Smooth muscle cell (in vitro differentiated cells): ENCODE measurements around the gene PDE3B. TPM values are rescaled to one million over a fixed set of nuclear protein-coding genes. Genes with fewer than 3 reads are reported as not detected.
"Not testable (repeated sequence)": the region's sequence is repeated elsewhere in the genome, so short reads cannot be mapped to it uniquely, and the experiment has no call there.

Source experiments
- DNase-seq: peaks from one replicate; lab custom pipeline; 2025; ENCODE audit not compliant: unreplicated experiment; lab: John Stamatoyannopoulos, UW
- H2AFZ ChIP-seq: fragments of 200-600 bp; sonication (generic); 2 replicates; pipeline ENCODE4 v1.6.0; 2016; ENCODE audit warnings: antibody characterized with exemption, low read depth, mild to moderate bottlenecking
- H3F3A ChIP-seq: fragments of 200-600 bp; sonication (generic); 2 replicates; pipeline ENCODE4 v1.6.0; 2017; ENCODE audit warnings: antibody characterized with exemption, low read depth
- H3K27ac ChIP-seq: fragments of 200-600 bp; sonication (generic); 2 replicates; pipeline ENCODE4 v1.5.1; 2016; ENCODE audit warnings: low read depth, mild to moderate bottlenecking
- H3K27me3 ChIP-seq: fragments of 200-600 bp; sonication (generic); 2 replicates; pipeline ENCODE4 v1.6.1; 2016; ENCODE audit warnings: low read depth, mild to moderate bottlenecking
- H3K36me3 ChIP-seq: fragments of 200-600 bp; sonication (generic); 2 replicates; pipeline ENCODE4 v1.5.1; 2016; ENCODE audit warnings: low read depth
- H3K4me1 ChIP-seq: fragments of 200-600 bp; sonication (generic); 2 replicates; pipeline ENCODE4 v1.5.1; 2016; ENCODE audit warnings: low read depth
- H3K4me2 ChIP-seq: fragments of 200-600 bp; sonication (generic); 2 replicates; pipeline ENCODE4 v1.6.0; 2016; ENCODE audit warnings: mild to moderate bottlenecking
- H3K4me3 ChIP-seq: fragments of 200-600 bp; sonication (generic); 2 replicates; pipeline ENCODE4 v1.5.1; 2016; ENCODE audit warnings: mild to moderate bottlenecking
- H3K79me2 ChIP-seq: fragments of 200-600 bp; sonication (generic); 2 replicates; pipeline ENCODE4 v1.6.0; 2016; ENCODE audit warnings: low read depth, mild to moderate bottlenecking
- H3K9ac ChIP-seq: fragments of 200-600 bp; sonication (generic); 2 replicates; pipeline ENCODE4 v1.6.0; 2016; ENCODE audit warnings: low read depth
- H3K9me3 ChIP-seq: fragments of 200-600 bp; sonication (generic); replicated peaks from 2 replicates; pipeline ENCODE4 v1.5.1; 2016; ENCODE audit warnings: low read depth
- H4K20me1 ChIP-seq: fragments of 200-600 bp; sonication (generic); 2 replicates; pipeline ENCODE4 v1.6.0; 2016; ENCODE audit warnings: low read depth
- CTCF ChIP-seq: fragments of 200-600 bp; sonication (generic); IDR thresholded peaks from 2 replicates; pipeline ENCODE4 v1.5.1; 2017; ENCODE audit warnings: borderline replicate concordance, mild to moderate bottlenecking, antibody characterized with exemption; ENCODE audit not compliant: insufficient read depth, poor library complexity, severe bottlenecking
- WGBS: methylation state at CpG from one replicate; pipeline ENCODE4 v1.1.7; 2016; ENCODE audit warnings: low lambda C conversion rate; 5-methylcytosine and 5-hydroxymethylcytosine counted together
- polyA plus RNA-seq: library from polyadenylated mRNA; unstranded; fragments of >200 nt; fragmentation: Nextera tagmentation; extraction: Ambion mirVana; gene quantifications from 2 replicates; pipeline ENCODE4 v1.2.1, GENCODE V29; 2016
- total RNA-seq: library from RNA; depleted of rRNA; stranded (reverse); fragments of >200 nt; gene quantifications from 2 replicates; pipeline ENCODE4 v1.2.3, GENCODE V29; 2014

The PDE3B gene
- total and polyA plus RNA-seq, 2 experiments from 2014 or later, result 1.7 to 1.8 TPM

GRCh38 chr11:14687456-14687855, 43.9 kb downstream of the PDE3B start:
- no peak overlapping the region for H3K9ac ChIP-seq
- H3K4me2 ChIP-seq, result no peak overlapping the region
- no peak for DNase-seq
- no peaks in the 10 kb centered on the region for H3K4me1 ChIP-seq
- H3K79me2 ChIP-seq, result no peaks in the 10 kb centered on the region
- no peaks in the 10 kb centered on the region for H3F3A ChIP-seq
- TF ChIP-seq CTCF, result no peak
- H2AFZ ChIP-seq, result no peak overlapping the region
- no peaks in the 10 kb centered on the region for H3K36me3 ChIP-seq
- no peaks in the 10 kb centered on the region for H3K27me3 ChIP-seq
- H3K9me3 ChIP-seq, result no peaks in the 10 kb centered on the region
- H3K4me3 ChIP-seq, result no peak overlapping the region
- H3K27ac ChIP-seq, result no peak overlapping the region
- no peaks in the 10 kb centered on the region for H4K20me1 ChIP-seq

- H3K9me3 ChIP-seq, result no peaks in the 10 kb centered on the region
- no peak for TF ChIP-seq CTCF
- H3K27me3 ChIP-seq, result no peaks in the 10 kb centered on the region
- H3K9ac ChIP-seq, result no peak overlapping the region
- DNase-seq, result no peak
- no peak overlapping the region for H3K4me2 ChIP-seq
- H4K20me1 ChIP-seq, result no peaks in the 10 kb centered on the region
- no peak overlapping the region for H3K27ac ChIP-seq
- H3K4me1 ChIP-seq, result no peaks in the 10 kb centered on the region
- H3F3A ChIP-seq, result no peaks in the 10 kb centered on the region
- no peaks in the 10 kb centered on the region for H3K79me2 ChIP-seq
- H2AFZ ChIP-seq, result no peak overlapping the region
- WGBS, result 82% methylated on average over 2 of the region's 2 CpGs
- H3K4me3 ChIP-seq, result no peak overlapping the region
- no peaks in the 10 kb centered on the region for H3K36me3 ChIP-seq
Observed at GRCh38 chr11:14687943-14688627, 44.5 kb downstream of the PDE3B start.

GRCh38 chr11:14695656-14696055, 52.1 kb downstream of the PDE3B start:
- not testable (repeated sequence) for H4K20me1 ChIP-seq, DNase-seq, H3K27ac ChIP-seq, H2AFZ ChIP-seq, H3K9ac ChIP-seq, H3K36me3 ChIP-seq, H3K9me3 ChIP-seq, H3K27me3 ChIP-seq, H3K79me2 ChIP-seq, H3K4me2 ChIP-seq, H3K4me1 ChIP-seq, H3F3A ChIP-seq, H3K4me3 ChIP-seq
- WGBS, result 91% methylated on average over 2 of the region's 2 CpGs

GRCh38 chr11:14698771-14699170, 55.2 kb downstream of the PDE3B start:
- H3K4me1 ChIP-seq, result no peaks in the 10 kb centered on the region
- no peak overlapping the region for H2AFZ ChIP-seq
- no peak for TF ChIP-seq CTCF
- no peaks in the 10 kb centered on the region for H3K79me2 ChIP-seq
- H3K27ac ChIP-seq, result no peak overlapping the region
- H3K36me3 ChIP-seq, result peaks cover 3% of the 10 kb centered on the region
- H3F3A ChIP-seq, result no peaks in the 10 kb centered on the region
- no peak overlapping the region for H3K4me3 ChIP-seq
- H3K27me3 ChIP-seq, result no peaks in the 10 kb centered on the region
- no peaks in the 10 kb centered on the region for H4K20me1 ChIP-seq
- H3K4me2 ChIP-seq, result no peak overlapping the region
- no peak for DNase-seq
- no peak overlapping the region for H3K9ac ChIP-seq
- WGBS, result 92% methylated on average over 1 of the region's 1 CpG
- no peaks in the 10 kb centered on the region for H3K9me3 ChIP-seq
